Smooth muscle cell of the brain vasculature (primary cell): ENCODE results near the gene PKMYT1.
"Not testable (repeated sequence)": the region's sequence is repeated elsewhere in the genome, so short reads cannot be mapped to it uniquely, and the experiment has no call there.

Experiments
- DNase-seq: peaks from one replicate; pipeline ENCODE4 v3.0.0-alpha.2; 2012; ENCODE audit warnings: low read depth, low spot score

The PKMYT1 gene

GRCh38 chr16:2933701-2934100 is 46.5 kb downstream of the PKMYT1 start:
- no peak for DNase-seq

- no peak for DNase-seq
Measured at GRCh38 chr16:2933136-2933535, 47.1 kb downstream of the PKMYT1 start.

GRCh38 chr16:2931231-2931914 is 48.9 kb downstream of the PKMYT1 start:
- not testable (repeated sequence) for DNase-seq

GRCh38 chr16:2930236-2930635 is 50.0 kb downstream of the PKMYT1 start:
- no peak for DNase-seq

GRCh38 chr16:2929693-2930092 is 50.6 kb downstream of the PKMYT1 start:
- DNase-seq = no peak

GRCh38 chr16:2928796-2929195 is 51.5 kb downstream of the PKMYT1 start:
- DNase-seq = no peak

- DNase-seq = not testable (repeated sequence)
Measured at GRCh38 chr16:2928151-2928550, 52.1 kb downstream of the PKMYT1 start.

GRCh38 chr16:2927010-2927646 is 53.1 kb downstream of the PKMYT1 start:
- DNase-seq = peak; percentile 73

GRCh38 chr16:2926650-2926999 is 53.6 kb downstream of the PKMYT1 start:
- no peak for DNase-seq

- DNase-seq = no peak
Measured at GRCh38 chr16:2925951-2926649, 54.1 kb downstream of the PKMYT1 start.

GRCh38 chr16:2924901-2925755 is 55.1 kb downstream of the PKMYT1 start:
- no peak for DNase-seq

- DNase-seq = no peak
Measured at GRCh38 chr16:2923481-2923880, 56.8 kb downstream of the PKMYT1 start.
